ENCODE data around the gene PDE2A. TPM values are rescaled to one million over a fixed set of nuclear protein-coding genes. Genes with fewer than 3 reads are reported as not detected.

The PDE2A gene
- polyA plus RNA-seq, 1 donor: 18.1 TPM

GRCh38 chr11:72615329-72615728 lies 58.9 kb downstream of the PDE2A start:
- DNase-seq (ENCODE audit: low read depth): no peak

- no peak for DNase-seq (ENCODE audit: low read depth)
These were observed 59.8 kb downstream of the PDE2A start for GRCh38 chr11:72614381-72614780.

GRCh38 chr11:72613977-72614376 lies 60.2 kb downstream of the PDE2A start:
- DNase-seq (ENCODE audit: low read depth): no peak

GRCh38 chr11:72613450-72613849 lies 60.8 kb downstream of the PDE2A start:
- DNase-seq (ENCODE audit: low read depth): no peak

- DNase-seq (ENCODE audit: low read depth): no peak
These were observed 64.7 kb downstream of the PDE2A start for GRCh38 chr11:72609476-72609875.

- no peak for DNase-seq (ENCODE audit: low read depth)
These were observed 65.2 kb downstream of the PDE2A start for GRCh38 chr11:72609045-72609444.

GRCh38 chr11:72607496-72607895 lies 66.7 kb downstream of the PDE2A start:
- no peak for DNase-seq (ENCODE audit: low read depth)

GRCh38 chr11:72606748-72607468 lies 67.3 kb downstream of the PDE2A start:
- no peak for DNase-seq (ENCODE audit: low read depth)

GRCh38 chr11:72605973-72606747 lies 68.1 kb downstream of the PDE2A start:
- no peak for DNase-seq (ENCODE audit: low read depth)

- no peak for DNase-seq (ENCODE audit: low read depth)
These were observed 70.0 kb downstream of the PDE2A start for GRCh38 chr11:72604256-72604655.

- DNase-seq (ENCODE audit: low read depth): no peak
These were observed 71.8 kb downstream of the PDE2A start for GRCh38 chr11:72602250-72602904.

- no peak for DNase-seq (ENCODE audit: low read depth)
These were observed 73.7 kb downstream of the PDE2A start for GRCh38 chr11:72600557-72600956.

GRCh38 chr11:72599325-72600117 lies 74.7 kb downstream of the PDE2A start:
- no peak for DNase-seq (ENCODE audit: low read depth)

GRCh38 chr11:72598906-72599305 lies 75.3 kb downstream of the PDE2A start:
- no peak for DNase-seq (ENCODE audit: low read depth)

GRCh38 chr11:72598466-72598865 lies 75.8 kb downstream of the PDE2A start:
- DNase-seq (ENCODE audit: low read depth): no peak

- no peak for DNase-seq (ENCODE audit: low read depth)
These were observed 76.5 kb downstream of the PDE2A start for GRCh38 chr11:72597721-72598120.

GRCh38 chr11:72595292-72595684 lies 78.9 kb downstream of the PDE2A start:
- no peak for DNase-seq (ENCODE audit: low read depth)

GRCh38 chr11:72594493-72595291 lies 79.5 kb downstream of the PDE2A start:
- DNase-seq (ENCODE audit: low read depth): no peak

- no peak for DNase-seq (ENCODE audit: low read depth)
These were observed 81.3 kb downstream of the PDE2A start for GRCh38 chr11:72592698-72593495.

Measured in forelimb muscle (tissue), 1 donor.